ENCODE data around the gene TLE4.
A peak's percentile ranks its signal among the peaks of the same experiment; 100 is the strongest.

TLE4 gene

GRCh38 chr9:79694676-79695400 lies 123.1 kb downstream of the TLE4 start:
- no peak for DNase-seq

GRCh38 chr9:79695531-79696175 lies 123.9 kb downstream of the TLE4 start:
- no peak for DNase-seq

GRCh38 chr9:79698967-79699366 lies 127.2 kb downstream of the TLE4 start:
- DNase-seq, result no peak

- DNase-seq, result no peak
Measured at GRCh38 chr9:79699479-79699878, 127.7 kb downstream of the TLE4 start.

- no peak for DNase-seq
Measured at GRCh38 chr9:79700607-79701360, 129.0 kb downstream of the TLE4 start.

- DNase-seq, result no peak
Measured at GRCh38 chr9:79701651-79702050, 129.9 kb downstream of the TLE4 start.

GRCh38 chr9:79705704-79706103 lies 133.9 kb downstream of the TLE4 start:
- DNase-seq, result no peak

- DNase-seq, result no peak
Measured at GRCh38 chr9:79706512-79706911, 134.7 kb downstream of the TLE4 start.

GRCh38 chr9:79707589-79707988 lies 135.8 kb downstream of the TLE4 start:
- no peak for DNase-seq

- no peak for DNase-seq
Measured at GRCh38 chr9:79708541-79708940, 136.8 kb downstream of the TLE4 start.

- no peak for DNase-seq
Measured at GRCh38 chr9:79709743-79710674, 138.2 kb downstream of the TLE4 start.

- DNase-seq, result no peak
Measured at GRCh38 chr9:79711874-79712273, 140.1 kb downstream of the TLE4 start.

GRCh38 chr9:79719021-79719420 lies 147.3 kb downstream of the TLE4 start:
- DNase-seq, result no peak

- DNase-seq, result no peak
Measured at GRCh38 chr9:79719989-79720388, 148.2 kb downstream of the TLE4 start.

GRCh38 chr9:79731171-79731890 lies 159.6 kb downstream of the TLE4 start:
- DNase-seq, result peak; percentile 30

- no peak for DNase-seq
Measured at GRCh38 chr9:79735023-79735779, 163.4 kb downstream of the TLE4 start.

GRCh38 chr9:79736051-79736450 lies 164.3 kb downstream of the TLE4 start:
- no peak for DNase-seq

- no peak for DNase-seq
Measured at GRCh38 chr9:79741381-79741780, 169.6 kb downstream of the TLE4 start.

GRCh38 chr9:79742110-79742721 lies 170.5 kb downstream of the TLE4 start:
- DNase-seq, result peak; percentile 56

GRCh38 chr9:79744521-79744920 lies 172.8 kb downstream of the TLE4 start:
- DNase-seq, result no peak
